SW 1271 (cell line): ENCODE results near the gene YIF1A.
A peak's percentile ranks its signal among the peaks of the same experiment; 100 is the strongest.
"Not testable (repeated sequence)": the region's sequence is repeated elsewhere in the genome, so short reads cannot be mapped to it uniquely, and the experiment has no call there.

Experiments used
- DNase-seq, 2 experiments: peaks; one replicate each; lab custom pipeline; 2025; lab: John Stamatoyannopoulos, UW

The YIF1A gene

DNA sequence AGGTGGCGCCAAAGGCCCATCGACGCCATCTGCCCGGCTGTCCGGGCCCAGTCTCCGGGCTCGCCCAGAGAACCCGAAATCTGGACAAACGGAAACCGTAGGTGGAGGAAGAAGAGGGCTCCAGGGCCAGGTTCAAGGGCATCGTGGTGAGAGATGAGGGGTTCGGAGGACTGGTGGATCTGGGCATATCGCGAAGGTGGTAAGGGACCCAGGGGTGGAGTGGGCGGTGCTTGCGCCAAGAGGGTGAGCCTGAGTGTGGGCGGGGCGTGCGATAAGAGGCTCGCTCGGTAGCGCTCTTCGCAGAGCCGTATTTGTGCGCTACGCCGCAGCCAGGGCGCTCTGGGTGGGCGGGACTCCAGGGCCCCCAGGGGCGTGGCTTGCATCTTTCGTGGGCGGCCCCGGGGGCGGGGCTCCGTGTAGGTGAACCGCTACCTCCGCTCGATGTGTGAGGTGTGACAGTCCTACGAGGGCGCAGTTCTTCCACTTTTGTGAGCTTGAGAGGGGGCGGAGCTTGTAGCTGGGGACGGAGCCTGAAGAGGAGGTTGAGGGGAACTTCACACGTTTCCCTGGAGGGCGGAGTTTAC lies 23.1 kb upstream of the YIF1A start:
- peak; percentile 87 to 92 for DNase-seq

DNA sequence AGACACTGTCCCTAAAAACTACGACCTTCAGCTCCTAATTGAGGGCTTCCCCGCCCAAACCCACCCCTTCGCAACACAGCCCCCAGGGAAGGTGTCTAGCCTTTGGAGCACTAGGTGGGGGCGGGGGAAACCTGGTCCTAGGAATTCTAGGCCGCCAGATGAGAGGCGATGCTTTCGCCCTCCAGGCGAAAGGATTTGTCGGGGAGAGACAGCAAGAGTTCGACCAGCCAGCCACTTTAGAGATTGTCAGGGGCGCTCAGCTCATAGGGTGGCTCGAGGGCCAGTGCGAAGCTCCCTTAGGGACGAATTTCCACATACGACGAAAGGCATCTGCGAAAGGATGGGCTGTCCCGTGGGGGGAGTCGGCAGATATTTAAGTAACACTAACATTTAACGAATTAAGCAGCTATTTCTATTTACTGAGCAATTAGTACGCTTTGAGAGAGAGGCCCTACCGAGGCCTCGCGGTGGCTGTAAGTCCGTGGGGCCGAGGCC lies 22.6 kb upstream of the YIF1A start:
- no peak for DNase-seq

DNA sequence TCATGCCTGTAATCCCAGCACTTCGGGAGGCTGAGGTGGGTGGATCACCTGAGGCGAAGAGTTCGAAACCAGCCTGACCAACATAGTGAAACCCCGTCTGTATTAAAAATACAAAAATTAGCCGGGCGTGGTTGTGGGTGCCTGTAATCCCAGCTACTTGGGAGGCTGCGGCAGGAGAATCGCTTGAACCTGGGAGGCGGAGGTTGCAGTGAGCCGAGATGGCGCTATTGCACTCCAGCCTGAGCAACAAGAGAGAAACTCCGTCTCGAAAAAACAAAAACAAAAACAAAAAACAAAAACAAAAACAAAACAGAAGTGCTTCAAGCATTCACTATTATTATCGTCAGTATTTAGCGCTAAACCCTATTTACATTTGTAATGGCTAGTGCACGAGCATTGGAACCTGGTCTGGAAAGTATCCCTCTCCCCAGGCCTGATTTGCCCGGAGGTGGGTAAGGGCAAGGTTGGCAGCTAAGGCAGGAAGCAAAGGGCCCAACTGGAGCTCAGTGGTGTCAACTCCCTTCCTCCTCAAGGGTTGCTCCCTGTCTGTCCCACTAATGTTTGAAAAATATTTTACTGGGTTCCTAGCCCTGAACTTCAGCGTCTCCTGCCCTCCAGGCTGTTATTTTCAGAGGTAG lies 22.0 kb upstream of the YIF1A start:
- not testable (repeated sequence) for DNase-seq

DNA sequence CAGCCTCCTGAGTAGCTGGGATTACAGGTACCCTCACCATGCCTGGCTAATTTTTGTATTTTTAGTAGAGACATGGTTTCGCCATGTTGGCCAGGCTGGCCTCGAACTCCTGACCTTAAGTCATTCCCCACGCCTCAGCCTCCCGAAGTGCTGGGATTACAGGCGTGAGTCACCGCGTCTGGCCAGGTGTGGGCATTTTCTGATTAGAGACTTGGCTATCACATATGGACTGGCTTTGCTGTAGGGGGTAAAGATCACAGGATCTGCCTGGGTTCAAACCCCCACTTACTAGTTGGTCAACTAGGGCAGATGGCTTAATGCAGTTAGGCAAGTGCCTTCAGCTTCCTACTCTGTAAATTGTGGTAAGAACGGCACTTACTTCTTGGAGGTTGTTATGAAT lies 21.4 kb upstream of the YIF1A start:
- no peak for DNase-seq

DNA sequence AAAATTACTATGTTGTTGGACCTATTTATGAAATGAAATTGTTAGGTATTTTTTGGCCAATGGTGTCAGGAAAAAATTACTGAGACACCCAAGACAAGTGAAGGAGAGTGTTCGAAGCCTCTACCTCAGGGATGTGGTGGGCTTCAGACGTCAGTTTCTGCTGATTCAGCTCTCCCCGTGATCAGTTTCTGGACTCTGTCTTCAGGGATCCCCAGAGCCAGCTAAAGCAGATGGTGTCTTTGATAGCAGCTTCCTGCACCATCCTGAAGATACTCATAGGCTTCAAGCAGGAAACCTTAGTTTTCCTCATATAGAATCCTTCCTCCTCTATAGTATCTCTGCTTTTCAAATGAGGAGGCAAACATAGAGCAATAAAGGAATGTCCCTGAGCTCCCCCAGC lies 20.5 kb upstream of the YIF1A start:
- no peak for DNase-seq

DNA sequence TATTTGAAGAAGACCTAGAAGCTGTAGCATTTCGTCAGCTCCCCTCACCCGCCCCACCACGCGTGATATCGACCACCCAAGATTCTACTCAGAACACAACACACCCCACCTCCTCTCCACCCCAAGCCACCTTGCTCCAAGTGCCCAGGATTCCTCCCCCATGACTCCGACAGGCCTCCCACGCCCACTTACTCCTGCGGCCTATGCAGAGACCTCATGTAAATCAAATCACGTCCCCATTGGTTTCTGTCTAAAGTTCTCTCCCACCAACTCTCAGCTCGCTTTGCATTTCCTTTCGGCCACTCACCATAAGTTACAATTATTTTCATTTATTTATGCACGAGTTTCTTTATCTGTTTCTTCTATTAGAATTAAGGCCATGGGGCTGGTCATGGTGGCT lies 13.7 kb upstream of the YIF1A start:
- DNase-seq: no peak

DNA sequence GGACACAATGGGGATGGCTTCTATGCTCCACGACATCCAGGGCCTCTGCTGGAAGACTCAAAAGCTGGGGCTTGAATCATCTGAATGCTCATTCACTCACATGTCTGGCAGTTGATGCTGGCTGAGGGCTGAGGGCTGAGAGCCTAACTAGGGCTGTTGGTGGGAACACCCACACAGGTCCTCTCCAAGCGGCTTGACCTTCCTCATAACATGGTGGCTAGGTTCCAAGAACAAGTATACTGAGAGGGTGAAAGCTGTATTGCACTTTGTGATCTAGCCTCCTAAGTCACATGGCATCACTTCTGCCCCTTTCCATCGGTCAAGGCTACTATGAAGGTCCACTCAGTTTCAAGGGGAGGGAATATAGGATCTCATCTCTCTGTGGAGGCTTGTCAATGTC lies 10.2 kb upstream of the YIF1A start:
- no peak for DNase-seq

DNA sequence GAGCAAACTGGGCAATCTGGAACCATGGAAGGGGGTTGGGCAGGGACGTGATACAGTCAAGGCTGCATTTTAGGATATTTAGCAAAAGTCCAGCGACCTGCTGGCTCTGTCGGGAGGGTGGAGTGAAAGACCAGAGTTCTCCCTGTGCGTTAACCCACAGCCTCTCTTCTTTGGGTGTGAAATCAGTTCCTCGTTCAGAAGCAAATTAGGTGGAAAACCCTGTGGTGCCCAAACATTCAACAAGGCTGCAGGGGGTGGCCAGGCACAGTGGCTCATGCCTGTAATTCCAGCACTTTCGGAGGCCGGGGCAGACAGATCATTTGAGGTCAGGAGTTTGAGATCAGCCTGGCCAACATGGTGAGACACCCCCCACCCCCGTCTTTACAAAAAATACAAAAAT lies 8.7 kb upstream of the YIF1A start:
- no peak for DNase-seq

DNA sequence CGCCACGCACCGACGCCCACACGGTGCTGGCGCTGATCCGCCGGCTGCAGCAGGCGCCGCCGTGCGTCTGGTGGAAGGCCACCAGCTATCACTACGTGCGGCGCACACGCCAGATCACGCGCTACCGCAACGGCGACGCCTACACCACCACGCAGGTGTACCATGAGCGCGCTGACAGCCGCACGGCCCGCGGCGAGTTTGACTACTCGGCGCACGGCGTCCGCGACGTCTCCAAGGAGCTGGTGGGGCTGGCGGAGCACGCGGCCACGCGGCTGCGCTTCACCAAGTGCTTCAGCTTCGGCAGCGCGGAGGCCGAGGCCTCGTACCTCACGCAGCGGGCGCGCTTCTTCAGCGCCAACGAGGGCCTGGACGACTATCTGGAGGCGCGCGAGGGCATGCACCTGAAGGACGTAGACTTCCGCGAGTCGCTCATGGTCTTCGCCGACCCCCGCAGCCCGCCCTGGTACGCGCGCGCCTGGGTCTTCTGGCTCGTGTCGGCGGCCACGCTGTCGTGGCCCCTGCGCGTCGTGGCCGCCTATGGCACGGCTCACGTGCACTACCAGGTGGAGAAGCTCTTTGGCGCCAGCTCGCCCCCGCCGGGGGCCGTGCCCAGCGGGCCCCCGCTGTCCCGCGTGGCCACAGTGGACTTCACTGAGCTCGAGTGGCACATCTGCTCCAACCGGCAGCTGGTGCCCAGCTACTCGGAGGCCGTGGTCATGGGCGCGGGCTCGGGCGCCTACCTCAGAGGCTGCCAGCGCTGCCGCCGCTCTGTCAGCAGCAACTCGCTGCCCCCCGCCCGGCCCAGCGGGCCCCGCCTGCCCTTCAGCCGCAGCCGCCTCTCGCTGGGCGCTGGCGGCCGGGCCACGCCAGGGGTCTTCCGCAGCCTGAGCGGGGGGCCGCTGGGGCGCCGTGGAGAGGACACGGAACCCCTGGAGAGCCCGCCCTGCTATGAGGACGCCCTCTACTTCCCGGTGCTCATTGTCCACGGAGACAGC lies 6.0 kb upstream of the YIF1A start:
- no peak for DNase-seq

DNA sequence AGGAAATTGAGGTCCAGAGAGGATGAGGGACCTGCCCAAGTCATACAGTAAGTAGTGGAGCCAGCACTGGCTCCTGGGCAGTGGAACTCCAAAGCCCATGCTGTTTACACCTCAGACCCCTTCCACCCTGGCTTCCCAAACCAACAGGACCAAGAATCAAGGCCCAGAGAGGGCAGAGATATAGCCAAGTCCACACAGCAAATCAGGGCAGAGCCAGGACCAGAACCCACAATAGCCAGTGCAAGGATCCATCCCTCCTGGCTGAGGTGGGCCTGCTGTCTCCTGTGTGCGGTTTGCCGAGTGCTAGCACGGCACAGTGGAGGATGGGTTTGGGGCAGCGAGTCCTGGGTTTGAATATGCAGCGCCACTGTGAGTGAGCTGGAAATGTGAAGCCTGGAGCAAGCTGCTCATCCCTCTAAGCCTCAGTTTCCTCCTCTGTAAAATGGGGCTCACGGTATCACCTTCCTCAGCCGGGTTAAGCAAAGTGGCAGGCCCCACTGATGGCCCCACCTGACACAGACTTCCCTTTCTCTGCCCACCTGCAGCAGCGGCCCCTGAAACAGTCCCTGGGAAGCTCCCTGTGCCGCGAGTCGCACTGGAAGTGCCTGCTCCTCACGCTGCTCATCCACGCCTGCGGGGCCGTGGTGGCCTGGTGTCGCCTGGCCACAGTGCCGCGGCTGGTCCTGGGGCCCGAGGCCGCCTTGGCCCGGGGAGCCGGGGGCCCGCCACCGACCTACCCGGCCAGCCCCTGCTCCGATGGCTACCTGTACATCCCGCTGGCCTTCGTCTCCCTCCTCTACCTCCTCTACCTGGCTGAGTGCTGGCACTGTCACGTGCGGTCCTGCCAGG lies 5.1 kb upstream of the YIF1A start:
- no peak for DNase-seq

DNA sequence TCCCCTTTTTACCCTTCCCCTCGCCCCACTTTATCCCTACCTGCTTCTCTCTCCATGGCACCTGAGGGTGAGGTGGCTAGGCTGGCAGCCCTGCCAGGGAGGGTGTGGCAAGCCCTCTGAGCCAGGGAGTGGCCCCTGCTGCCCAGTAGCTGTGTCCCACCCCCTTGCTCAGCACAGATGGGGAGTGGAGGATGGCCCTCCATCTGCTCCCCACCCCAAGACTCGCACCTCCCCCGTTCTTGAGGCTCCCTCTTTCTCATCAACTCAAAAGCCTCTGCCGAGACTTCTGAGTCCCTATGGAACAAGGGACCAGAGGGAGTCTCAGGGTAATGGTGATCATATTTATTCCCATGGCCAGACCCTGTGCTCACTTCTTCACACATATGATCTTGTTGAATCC lies 4.4 kb upstream of the YIF1A start:
- no peak for DNase-seq

DNA sequence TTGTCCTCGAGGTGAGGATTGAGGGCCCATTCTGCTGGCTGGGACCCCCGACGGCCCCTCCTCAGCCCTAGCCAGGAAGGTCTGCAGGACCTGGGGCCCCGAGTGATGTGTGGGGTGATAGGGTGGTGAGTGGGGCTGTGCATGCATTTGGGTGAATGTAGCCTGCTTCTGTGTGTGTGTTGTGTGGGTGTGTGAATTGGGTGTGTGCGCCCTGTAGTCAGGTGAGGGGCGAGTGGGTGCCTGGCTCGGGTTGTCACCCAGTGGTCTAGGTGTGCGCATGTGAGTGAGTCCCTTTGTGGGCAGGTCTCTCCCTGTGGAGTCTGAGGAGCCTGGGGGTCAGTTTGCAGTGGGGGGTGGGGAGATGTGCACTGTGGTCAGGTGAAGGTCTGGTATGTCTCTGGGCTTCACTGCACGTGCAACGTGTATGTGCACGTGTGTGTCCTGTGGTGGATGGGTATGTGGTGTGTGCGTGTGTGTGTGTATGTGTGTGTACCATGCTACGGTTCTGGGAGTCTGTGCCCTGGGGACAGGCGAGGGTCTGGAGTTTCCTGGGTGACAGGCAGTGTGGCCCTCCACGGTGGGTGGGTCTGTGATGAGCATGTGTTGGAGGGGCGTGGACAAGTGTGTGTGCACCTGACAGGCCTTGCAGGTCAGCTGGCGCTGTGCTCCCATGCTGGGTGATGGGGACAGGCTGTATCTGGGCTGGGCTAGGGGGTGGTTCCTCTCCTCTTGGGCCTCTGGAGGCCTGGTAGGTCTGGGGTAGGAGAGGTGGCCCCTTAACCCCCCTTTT lies 3.8 kb upstream of the YIF1A start:
- no peak for DNase-seq

DNA sequence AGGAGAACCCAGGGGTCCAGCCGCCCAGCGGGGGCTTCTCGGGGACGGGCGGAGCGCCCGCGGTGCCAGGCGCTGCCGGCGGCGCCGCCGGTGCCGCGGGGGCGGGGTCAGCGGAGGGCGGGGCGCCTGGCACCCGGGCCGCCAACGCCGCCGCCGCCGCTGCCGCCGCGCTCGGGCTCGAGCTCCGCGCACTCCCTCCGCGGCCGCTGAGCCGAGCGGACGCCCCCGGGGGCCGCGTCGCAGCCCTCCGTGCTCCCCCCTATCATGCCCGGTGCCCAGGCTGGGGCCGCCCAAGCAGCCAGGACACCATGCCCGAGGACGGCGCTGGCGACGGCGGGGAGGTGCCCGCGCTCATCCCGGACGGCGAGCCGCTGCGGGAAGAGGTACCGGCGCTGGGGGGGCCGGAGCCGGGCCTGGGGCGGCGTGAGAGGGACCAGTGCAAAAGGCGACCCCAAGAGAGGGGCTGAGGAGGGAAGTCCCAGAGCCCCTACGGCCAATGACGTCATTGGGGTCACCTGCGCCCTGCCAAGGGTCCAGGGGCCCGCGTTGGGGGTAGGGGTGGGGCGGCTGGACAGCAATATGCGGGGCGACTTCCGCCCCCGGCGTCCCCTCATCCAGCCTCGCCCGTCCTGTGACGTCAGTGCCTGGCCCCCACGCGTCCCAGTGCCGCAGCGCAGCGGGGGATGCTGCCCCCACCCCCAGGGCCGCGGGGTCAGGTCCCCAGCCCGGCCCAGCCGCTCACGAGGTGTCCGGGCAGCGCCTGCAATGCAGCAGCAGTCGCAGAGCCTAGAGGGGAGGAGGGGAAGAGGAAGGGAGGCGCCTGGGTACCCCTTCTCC lies 3.0 kb upstream of the YIF1A start, which contains the start of gene TMEM151A:
Gene TMEM151A, plus strand, starts transcription at position 189 of the 837 bp plus-strand sequence. Its CDS starts 120 bp downstream, at position 309.
- DNase-seq: no peak

DNA sequence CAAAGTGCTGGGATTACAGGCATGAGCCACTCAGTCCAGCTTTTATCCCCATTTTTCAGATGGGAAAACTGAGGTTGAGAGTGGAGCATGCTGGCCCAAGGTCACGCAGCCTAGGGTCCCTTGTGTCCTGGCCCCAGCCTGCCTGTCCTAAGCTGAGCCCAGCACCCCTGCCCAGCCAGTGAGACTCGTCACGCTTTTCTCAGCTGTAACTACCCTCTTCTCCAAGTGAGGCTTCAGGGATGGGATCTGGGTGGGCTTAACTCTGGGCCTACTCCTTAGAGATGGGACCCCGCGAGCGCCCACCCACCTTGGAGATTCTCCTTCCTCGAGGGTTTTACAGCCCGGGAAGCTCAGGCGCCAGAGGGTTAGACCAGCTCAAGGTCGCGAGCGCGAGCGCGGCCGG lies 2.4 kb upstream of the YIF1A start:
- DNase-seq: no peak

DNA sequence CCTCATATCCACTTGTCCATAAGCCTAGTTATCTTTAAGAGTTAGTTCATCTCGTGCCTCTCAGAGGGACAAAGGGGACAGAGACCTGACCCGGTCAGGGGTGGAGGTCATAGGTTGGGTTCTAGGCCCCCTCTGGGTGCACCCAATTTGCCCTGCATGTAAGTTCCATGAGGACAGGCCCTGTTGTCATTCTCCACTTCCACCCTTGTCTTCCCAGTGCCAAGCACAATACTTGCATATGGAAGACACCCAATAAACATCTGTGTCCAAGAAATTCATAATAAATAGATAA lies 1.3 kb upstream of the YIF1A start:
- DNase-seq: no peak

DNA sequence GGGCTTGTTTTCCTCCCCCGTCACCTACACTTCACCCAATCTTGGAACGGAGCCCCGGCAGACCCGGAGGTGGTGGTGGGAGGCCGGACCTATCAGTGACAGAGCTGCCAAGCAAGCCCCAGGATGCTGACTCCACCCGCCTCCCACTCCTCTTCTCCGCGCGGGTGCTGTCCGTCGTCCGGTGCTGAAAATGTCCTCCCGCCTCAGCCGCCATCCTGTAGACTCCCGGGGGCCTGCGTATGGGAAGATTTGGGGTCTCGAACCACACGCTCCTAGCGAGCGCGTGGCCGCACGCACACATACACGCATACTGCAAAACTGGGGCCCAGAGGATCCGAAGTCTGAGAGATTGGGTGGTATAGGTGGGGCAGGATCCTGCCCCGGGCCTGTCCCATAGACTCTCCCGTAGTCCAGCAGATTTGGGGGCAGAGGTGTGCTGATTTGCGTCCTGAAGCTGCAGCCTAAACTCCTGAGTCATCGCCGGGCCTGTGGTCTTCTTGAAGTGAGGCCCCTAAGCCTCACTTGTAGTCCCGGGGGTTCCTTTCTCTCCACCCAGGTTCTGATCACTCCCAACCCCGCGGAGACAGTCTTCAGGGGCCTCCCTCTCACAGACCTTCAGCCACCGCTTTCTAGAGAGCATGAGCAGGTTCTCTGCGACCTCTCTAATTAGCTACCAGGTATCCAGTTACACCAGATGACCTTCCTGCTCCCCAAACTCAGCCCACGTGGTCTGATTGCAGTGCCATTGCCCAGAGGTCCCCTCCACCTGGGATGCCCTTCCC lies 796 bp upstream of the YIF1A start:
- no peak for DNase-seq

DNA sequence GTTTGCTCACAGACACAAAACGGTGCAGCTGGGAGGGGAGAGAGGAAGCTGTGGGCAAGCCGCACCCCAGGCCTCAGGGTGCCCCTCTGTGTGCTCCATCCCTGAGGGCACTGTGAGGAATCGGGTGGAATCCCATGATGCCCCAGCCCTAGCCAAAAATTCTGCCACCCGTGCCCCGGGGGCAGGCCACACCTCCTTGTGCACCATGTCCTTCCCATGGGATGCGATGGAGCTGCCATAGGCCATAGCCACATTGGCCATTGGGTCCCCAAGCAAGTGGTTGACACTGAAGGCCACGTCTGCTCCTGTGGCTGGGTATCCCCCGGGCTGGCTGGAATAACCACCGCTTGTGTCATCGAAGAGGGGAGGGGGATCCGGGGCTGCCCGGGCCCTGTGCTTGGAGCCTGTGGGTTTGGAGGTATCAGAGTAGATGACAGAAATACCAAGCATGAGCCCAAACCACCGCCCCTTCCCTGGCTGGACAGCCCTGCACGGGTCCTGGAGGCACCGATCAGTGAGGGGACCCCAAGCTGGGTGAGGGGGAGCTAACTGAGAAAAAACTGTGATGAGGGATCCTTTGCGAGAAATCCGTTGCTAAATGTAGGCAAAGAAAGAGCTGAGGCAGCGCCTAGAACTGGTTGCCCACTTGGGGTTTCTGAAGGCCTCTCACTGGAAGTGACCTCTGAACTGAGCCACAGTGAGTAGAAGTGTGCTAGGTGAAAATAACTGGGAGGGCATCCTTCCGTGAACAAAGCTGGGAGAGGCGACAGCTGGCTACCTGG lies 863 bp downstream of the YIF1A start:
- DNase-seq: no peak

DNA sequence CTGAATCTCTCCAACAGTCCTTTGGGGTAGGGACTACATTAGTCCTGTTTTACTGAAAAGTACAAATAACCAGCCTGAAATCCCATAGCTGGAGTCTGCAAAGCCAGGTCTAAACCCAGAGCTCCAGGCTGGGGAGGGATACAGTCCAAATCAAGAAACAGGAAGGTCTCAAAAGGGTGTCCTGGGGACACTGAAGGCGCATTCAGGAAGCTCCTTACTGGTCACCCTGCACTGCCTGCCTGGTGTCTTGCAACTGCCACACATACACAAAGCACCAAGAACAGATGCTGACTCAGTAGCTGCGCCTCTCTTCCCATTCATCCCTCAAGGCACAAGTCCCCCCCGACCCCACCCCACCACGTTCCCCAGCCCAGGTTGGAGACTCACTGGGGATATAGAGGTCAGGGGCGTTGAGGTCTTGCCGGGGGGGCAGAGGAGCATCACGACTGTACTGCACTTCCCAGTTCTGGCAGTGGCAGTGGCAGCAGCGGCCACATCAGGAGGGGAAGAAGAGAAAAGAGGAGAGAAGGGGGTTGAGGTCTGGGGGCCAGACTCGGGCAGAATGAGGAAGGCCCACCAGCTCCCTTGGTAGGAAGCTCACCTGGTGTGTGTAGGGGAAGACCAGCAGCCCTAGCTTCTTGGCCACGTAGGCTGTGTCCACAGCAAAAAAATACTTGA lies 1.6 kb downstream of the YIF1A start:
- DNase-seq: no peak
